Skeletal muscle tissue (tissue), 4 donors: Measurements from ENCODE around the gene UGT1A7. TPM values are rescaled to one million over a fixed set of nuclear protein-coding genes. Genes with fewer than 3 reads are reported as not detected.

Experiments used
- H3K27ac ChIP-seq: one replicate; pipeline ENCODE4 v1.7.0; 2013; ENCODE audit warnings: mild to moderate bottlenecking, low read depth, low read length, inconsistent platforms
- H3K27me3 ChIP-seq, 3 donors: one replicate each; pipeline ENCODE4 v1.7.0; 2013; ENCODE audit warnings: low read length in 3 of 3; ENCODE audit not compliant: control insufficient read depth in 3 of 3, insufficient read depth in 3 of 3
- H3K36me3 ChIP-seq, 3 donors: one replicate each; pipeline ENCODE4 v1.7.0; 2013; ENCODE audit warnings: low read length in 3 of 3; ENCODE audit not compliant: control insufficient read depth in 3 of 3, insufficient read depth in 3 of 3
- H3K4me1 ChIP-seq, 3 donors: one replicate each; pipeline ENCODE4 v1.7.0; 2013; ENCODE audit warnings: low read length in 3 of 3, mild to moderate bottlenecking in 3 of 3; ENCODE audit not compliant: control insufficient read depth in 3 of 3, insufficient read depth in 3 of 3
- H3K4me3 ChIP-seq, 3 donors: one replicate each; pipeline ENCODE4 v1.7.0; 2013; ENCODE audit warnings: low read length in 3 of 3
- H3K9ac ChIP-seq, 3 donors: one replicate each; pipeline ENCODE4 v1.7.0; 2013; ENCODE audit warnings: low read length in 3 of 3, mild to moderate bottlenecking in 3 of 3, moderate library complexity in 2 of 3, low read depth in 1 of 3
- H3K9me3 ChIP-seq, 3 donors: one replicate each; pipeline ENCODE4 v1.7.0; 2013; ENCODE audit warnings: low read length in 3 of 3; ENCODE audit not compliant: control insufficient read depth in 3 of 3
- total RNA-seq: library from RNA; depleted of rRNA; stranded (reverse); fragments of >200 nt; gene quantifications from one replicate; pipeline ENCODE4 v1.2.3, GENCODE V29; 2014
- donor health status: Osteomylitis.

UGT1A7 gene
- total RNA-seq, 1 donor from 2014 or later: not detected

- H3K27me3 ChIP-seq: no peaks in the 10 kb centered on the region
- no peak overlapping the region for H3K9ac ChIP-seq
- H3K27ac ChIP-seq: no peak overlapping the region
- no peaks in the 10 kb centered on the region for H3K36me3 ChIP-seq
- H3K9me3 ChIP-seq: peaks cover 0 to 3% (median 0%) of the 10 kb centered on the region in 3 donors
- no peak overlapping the region for H3K4me3 ChIP-seq
- no peaks in the 10 kb centered on the region for H3K4me1 ChIP-seq
Measured at GRCh38 chr2:233756429-233757081, 74.9 kb downstream of the UGT1A7 start.

- Histone ChIP-seq H3K9me3 (peaks cover 0 to 3% (median 0%) of the 10 kb centered on the region in 3 donors), H3K4me3 (no peak overlapping the region), H3K9ac (no peak overlapping the region), H3K36me3 (no peaks in the 10 kb centered on the region), H3K4me1 (no peaks in the 10 kb centered on the region), H3K27me3 (peaks cover 0 to 2% (median 0%) of the 10 kb centered on the region in 3 donors), H3K27ac (no peak overlapping the region)
Measured at GRCh38 chr2:233758141-233758540, 76.4 kb downstream of the UGT1A7 start.

DNA sequence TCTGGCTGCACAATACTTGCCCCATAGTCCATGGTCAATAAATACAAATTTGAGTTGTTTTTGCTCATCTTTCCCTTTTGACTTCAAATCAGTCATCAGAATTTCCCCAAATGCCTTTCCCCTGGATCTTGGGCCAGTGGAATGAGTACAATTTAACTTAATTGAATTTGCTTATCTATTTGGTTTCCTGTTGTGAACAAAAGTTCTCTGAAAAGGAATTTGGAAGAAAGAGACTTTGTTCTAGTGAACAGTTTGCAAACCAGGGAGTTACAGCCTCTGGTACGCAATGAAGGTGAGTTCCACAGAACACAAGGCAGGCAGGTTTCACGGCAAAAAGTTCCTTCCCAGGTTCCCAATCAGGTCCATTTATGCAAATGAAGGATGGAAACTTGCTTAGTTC lies 77.1 kb downstream of the UGT1A7 start:
- peaks cover 0 to 3% (median 0%) of the 10 kb centered on the region in 3 donors for H3K9me3 ChIP-seq
- H3K4me1 ChIP-seq: no peaks in the 10 kb centered on the region
- H3K36me3 ChIP-seq: no peaks in the 10 kb centered on the region
- peaks cover 0 to 2% (median 0%) of the 10 kb centered on the region in 3 donors for H3K27me3 ChIP-seq
- no peak overlapping the region for H3K27ac ChIP-seq
- H3K9ac ChIP-seq: no peak overlapping the region
- H3K4me3 ChIP-seq: no peak overlapping the region

GRCh38 chr2:233760043-233760442 lies 78.3 kb downstream of the UGT1A7 start, which contains the start of gene UGT1A1:
UGT1A1 (plus strand) TSS chr2:233760270; CDS start chr2:233760288, 18 bp downstream.
- Histone ChIP-seq H3K4me1 (no peaks in the 10 kb centered on the region), H3K27me3 (peaks cover 0 to 2% (median 0%) of the 10 kb centered on the region in 3 donors), H3K27ac (no peak within 1 kb of the TSS), H3K9ac (no peak within 1 kb of the TSS), H3K4me3 (no peak within 1 kb of the TSS), H3K9me3 (peaks cover 0 to under 1% (median 0%) of the 10 kb centered on the region in 3 donors), H3K36me3 (no peaks in the 10 kb centered on the region)

GRCh38 chr2:233761040-233761769 lies 79.5 kb downstream of the UGT1A7 start:
- Histone ChIP-seq H3K27ac (no peak overlapping the region), H3K9ac (no peak overlapping the region), H3K27me3 (peaks cover 0 to 2% (median 0%) of the 10 kb centered on the region in 3 donors), H3K4me1 (no peaks in the 10 kb centered on the region), H3K36me3 (no peaks in the 10 kb centered on the region), H3K4me3 (no peak overlapping the region), H3K9me3 (no peaks in the 10 kb centered on the region)

GRCh38 chr2:233764264-233764663 lies 82.6 kb downstream of the UGT1A7 start:
- Histone ChIP-seq H3K9me3 (no peaks in the 10 kb centered on the region), H3K27me3 (peaks cover 0 to 2% (median 0%) of the 10 kb centered on the region in 3 donors), H3K27ac (no peak overlapping the region), H3K4me3 (no peak overlapping the region), H3K9ac (no peak overlapping the region), H3K4me1 (no peaks in the 10 kb centered on the region), H3K36me3 (no peaks in the 10 kb centered on the region)

GRCh38 chr2:233764761-233765160 lies 83.1 kb downstream of the UGT1A7 start:
- H3K9ac ChIP-seq: no peak overlapping the region
- peaks cover 0 to 2% (median 0%) of the 10 kb centered on the region in 3 donors for H3K27me3 ChIP-seq
- no peaks in the 10 kb centered on the region for H3K4me1 ChIP-seq
- H3K36me3 ChIP-seq: no peaks in the 10 kb centered on the region
- no peaks in the 10 kb centered on the region for H3K9me3 ChIP-seq
- H3K4me3 ChIP-seq: no peak overlapping the region
- H3K27ac ChIP-seq: no peak overlapping the region

DNA sequence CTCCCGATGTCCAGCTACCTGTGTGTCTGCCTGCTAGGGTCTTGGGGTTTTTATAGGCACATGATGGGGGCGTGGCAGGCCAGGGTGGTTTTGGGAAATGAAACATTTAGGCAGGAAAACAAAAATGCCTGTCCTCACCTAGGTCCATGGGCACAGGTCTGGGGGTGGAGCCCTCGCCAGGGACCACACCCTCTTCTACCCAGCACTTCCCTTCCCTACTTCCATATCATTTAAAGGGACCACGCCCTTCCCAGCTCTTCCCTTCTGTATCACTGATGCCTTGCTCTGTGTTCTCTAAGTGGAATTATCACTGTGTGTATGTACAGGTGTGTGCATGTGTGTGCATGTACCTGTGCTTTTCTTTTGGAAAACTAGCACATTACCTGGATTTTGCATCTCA lies 84.7 kb downstream of the UGT1A7 start:
- no peaks in the 10 kb centered on the region for H3K9me3 ChIP-seq
- H3K4me1 ChIP-seq: no peaks in the 10 kb centered on the region
- no peak overlapping the region for H3K27ac ChIP-seq
- H3K36me3 ChIP-seq: no peaks in the 10 kb centered on the region
- H3K4me3 ChIP-seq: no peak overlapping the region
- H3K27me3 ChIP-seq: peaks cover 0 to 2% (median 0%) of the 10 kb centered on the region in 3 donors
- no peak overlapping the region for H3K9ac ChIP-seq

DNA sequence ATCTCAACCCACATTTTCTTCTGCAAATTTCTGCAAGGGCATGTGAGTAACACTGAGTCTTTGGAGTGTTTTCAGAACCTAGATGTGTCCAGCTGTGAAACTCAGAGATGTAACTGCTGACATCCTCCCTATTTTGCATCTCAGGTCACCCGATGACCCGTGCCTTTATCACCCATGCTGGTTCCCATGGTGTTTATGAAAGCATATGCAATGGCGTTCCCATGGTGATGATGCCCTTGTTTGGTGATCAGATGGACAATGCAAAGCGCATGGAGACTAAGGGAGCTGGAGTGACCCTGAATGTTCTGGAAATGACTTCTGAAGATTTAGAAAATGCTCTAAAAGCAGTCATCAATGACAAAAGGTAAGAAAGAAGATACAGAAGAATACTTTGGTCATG lies 86.4 kb downstream of the UGT1A7 start:
- Histone ChIP-seq H3K9me3 (no peaks in the 10 kb centered on the region), H3K4me1 (no peaks in the 10 kb centered on the region), H3K9ac (no peak overlapping the region), H3K4me3 (no peak overlapping the region), H3K27ac (no peak overlapping the region), H3K27me3 (peaks cover 0 to 7% (median 0%) of the 10 kb centered on the region in 3 donors), H3K36me3 (no peaks in the 10 kb centered on the region)

GRCh38 chr2:233769260-233769659 lies 87.6 kb downstream of the UGT1A7 start:
- no peak overlapping the region for H3K4me3 ChIP-seq
- H3K9ac ChIP-seq: no peak overlapping the region
- H3K27ac ChIP-seq: no peak overlapping the region
- no peaks in the 10 kb centered on the region for H3K9me3 ChIP-seq
- H3K36me3 ChIP-seq: no peaks in the 10 kb centered on the region
- H3K27me3 ChIP-seq: peaks cover 0 to 7% (median 0%) of the 10 kb centered on the region in 3 donors
- no peaks in the 10 kb centered on the region for H3K4me1 ChIP-seq
